Transverse colon (tissue), 4 donors: ENCODE measurements around the gene MGLL. TPM values are rescaled to one million over a fixed set of nuclear protein-coding genes. Genes with fewer than 3 reads are reported as not detected.

Experiments used
- DNase-seq: peaks from one replicate; pipeline ENCODE4 v3.0.0-alpha.2; 2019
- H3K27ac ChIP-seq, 4 donors: fragments of 200-600 bp; sonication (generic); 2 replicates each; pipeline ENCODE4 v1.5.1; 2016 to 2018; ENCODE audit warnings: inconsistent platforms in 4 of 4
- H3K27me3 ChIP-seq: fragments of 200-600 bp; sonication (generic); 2 replicates; pipeline ENCODE4 v1.5.1; 2017; ENCODE audit warnings: inconsistent platforms
- H3K36me3 ChIP-seq, 4 donors: fragments of 200-600 bp; sonication (generic); 2 replicates each; pipeline ENCODE4 v1.5.1; 2017 to 2019; ENCODE audit warnings: inconsistent platforms in 4 of 4
- H3K4me1 ChIP-seq, 4 donors: fragments of 200-600 bp; sonication (generic); 2 replicates each; pipeline ENCODE4 v1.5.1; 2017 to 2020; ENCODE audit warnings: inconsistent platforms in 4 of 4
- H3K4me3 ChIP-seq, 4 donors: fragments of 200-600 bp; sonication (generic); 1 replicate in 1 of 4; 2 replicates in 3 of 4; pipeline versions ENCODE4 v1.5.1 to v1.6.1; 2017 to 2019; ENCODE audit warnings: inconsistent platforms in 4 of 4
- H3K9me3 ChIP-seq, 2 donors: fragments of 200-600 bp; sonication (generic); 2 replicates each; pipeline ENCODE4 v1.5.1; 2017 to 2019; ENCODE audit warnings: inconsistent platforms in 2 of 2
- CTCF ChIP-seq, 5 experiments: fragments of 200-600 bp in 3 of 5; fragments of 450-650 bp in 2 of 5; sonication (generic) in 3 of 5; IDR thresholded peaks; 1 replicate in 2 of 5; 2 replicates in 3 of 5; pipeline ENCODE4 v1.5.1; 2016 to 2017; ENCODE audit warnings: antibody characterized with exemption in 5 of 5, inconsistent platforms in 3 of 5, mild to moderate bottlenecking in 2 of 5, moderate library complexity in 1 of 5
- EP300 ChIP-seq: sonication (generic); formaldehyde crosslinking; IDR thresholded peaks from one replicate; pipeline ENCODE4 v1.6.1; 2017; ENCODE audit warnings: antibody characterized with exemption, low read depth
- POLR2A ChIP-seq: fragments of 450-650 bp; IDR thresholded peaks from one replicate; pipeline ENCODE4 v1.6.1; 2016; ENCODE audit warnings: antibody characterized with exemption, mild to moderate bottlenecking, moderate library complexity
- POLR2AphosphoS5 ChIP-seq, 3 donors: sonication (generic); formaldehyde crosslinking; IDR thresholded peaks; one replicate each; pipeline ENCODE4 v1.6.1; 2016; ENCODE audit warnings: antibody characterized with exemption in 3 of 3
- WGBS, 2 donors: methylation state at CpG; one replicate each; pipeline ENCODE4 v1.1.5; 2018; ENCODE audit warnings: low coverage in 1 of 2; 5-methylcytosine and 5-hydroxymethylcytosine counted together
- in situ Hi-C, 4 donors: fragments of 200-750 bp; cut with MboI; loops; one replicate each; pipeline versions ENCODE4 v1.15.0 to v1.15.1; 2017; ENCODE audit warnings: low sequenced_read_pairs in 3 of 4, low pct_ligation_motif_present in 1 of 4, low pct_unique_long_range_greater_than_20kb in 1 of 4
- intact Hi-C: fragments of 100-400 bp; cut with DNase I; formaldehyde crosslinking; loops from one replicate; pipeline ENCODE4 v1.15.1; 2023; ENCODE audit warnings: low total_unique reads
- total RNA-seq, 4 donors: library from RNA; depleted of rRNA; stranded (reverse); fragments of >200 nt; gene quantifications; one replicate each; pipeline ENCODE4 v1.1.0, GENCODE V29; 2016

The MGLL gene
- total RNA-seq, 4 donors from 2014 or later = 150 to 329 (median 294) TPM

GRCh38 chr3:127745656-127746399 lies 76.5 kb downstream of the MGLL start:
- no peaks in the 10 kb centered on the region for H3K9me3 ChIP-seq
- peak overlapping the region; percentile 64 to 75 (median 74) for H3K27ac ChIP-seq
- H3K27me3 ChIP-seq = no peaks in the 10 kb centered on the region
- intact Hi-C loops (no loop called here), in situ Hi-C loops (no loop called here)
- DNase-seq = no peak
- no peak overlapping the region for H3K4me3 ChIP-seq
- no peaks in the 10 kb centered on the region for H3K36me3 ChIP-seq
- H3K4me1 ChIP-seq = peaks cover 33 to 67% (median 38%) of the 10 kb centered on the region in 4 donors
- WGBS, 2 donors = 90 to 100% methylated on average over 3 to 11 of the region's 11 CpGs
- TF ChIP-seq POLR2A (no peak), CTCF (IDR thresholded peaks at IDR 0.05) (no peak), EP300 (no peak), POLR2AphosphoS5 (IDR thresholded peaks at IDR 0.05) (no peak)

- Histone ChIP-seq H3K9me3 (no peaks in the 10 kb centered on the region), H3K4me1 (peaks cover 33 to 59% (median 38%) of the 10 kb centered on the region in 4 donors), H3K27me3 (no peaks in the 10 kb centered on the region), H3K36me3 (no peaks in the 10 kb centered on the region), H3K27ac (peak overlapping the region; percentile 13 to 41 (median 30)), H3K4me3 (no peak overlapping the region)
- TF ChIP-seq CTCF (IDR thresholded peaks at IDR 0.05) = no peak
- no peak for TF ChIP-seq POLR2A
- TF ChIP-seq POLR2AphosphoS5 (IDR thresholded peaks at IDR 0.05) = no peak
- no peak for TF ChIP-seq EP300
- in situ Hi-C loops = no loop called here
- 66 to 79% methylated on average over 2 to 8 of the region's 8 CpGs for WGBS, 2 donors
- DNase-seq = no peak
- intact Hi-C loops = no loop called here
Observed at GRCh38 chr3:127744875-127745274, 77.4 kb downstream of the MGLL start.

GRCh38 chr3:127744253-127744815 lies 78.0 kb downstream of the MGLL start:
- in situ Hi-C loops = no loop called here

More at GRCh38 chr3:127744253-127744815, 78.0 kb downstream of the MGLL start:
- 78 to 83% methylated on average over 10 to 11 of the region's 11 CpGs for WGBS, 2 donors
- H3K27me3 ChIP-seq = no peaks in the 10 kb centered on the region
- no peaks in the 10 kb centered on the region for H3K9me3 ChIP-seq
- H3K27ac ChIP-seq = peak overlapping the region; percentile 13 to 41 (median 30)
- no peak for DNase-seq
- TF ChIP-seq POLR2A (no peak), EP300 (no peak), POLR2AphosphoS5 (IDR thresholded peaks at IDR 0.05) (no peak), CTCF (IDR thresholded peaks at IDR 0.05) (no peak)
- H3K36me3 ChIP-seq = no peaks in the 10 kb centered on the region
- intact Hi-C loops = no loop called here
- peaks cover 34 to 59% (median 38%) of the 10 kb centered on the region in 4 donors for H3K4me1 ChIP-seq
- no peak overlapping the region for H3K4me3 ChIP-seq
